ENCODE data around the gene ITPR2. TPM values are rescaled to one million over a fixed set of nuclear protein-coding genes. Genes with fewer than 3 reads are reported as not detected.

ITPR2 gene
- total RNA-seq, 2 experiments from 2014 or later, result 25.6 to 44.7 TPM

DNA sequence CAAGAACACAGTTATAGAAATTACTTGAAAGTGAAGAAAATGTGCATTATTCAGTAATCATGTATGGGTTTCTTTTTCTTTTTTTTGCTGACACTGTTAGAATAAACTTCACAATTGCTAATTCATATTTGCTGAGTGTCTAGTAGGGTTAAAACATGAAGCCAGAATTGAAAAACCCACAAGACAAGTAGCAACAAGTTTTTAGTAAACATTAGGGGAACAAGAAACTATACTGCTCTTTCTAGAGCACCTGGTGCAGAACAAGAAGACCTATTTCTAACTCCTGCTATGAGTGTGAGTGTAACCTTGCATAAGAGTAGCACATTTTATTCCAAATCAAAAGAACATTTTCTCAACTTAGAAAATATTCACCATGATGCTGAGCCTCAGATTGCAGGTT is 83.2 kb downstream of the ITPR2 start:
- CTCF ChIA-PET (ENCODE audit: unreplicated experiment), result no interaction called here
- TF ChIP-seq EZH2phosphoT487 (IDR thresholded peaks at IDR 0.05; ENCODE audit: borderline replicate concordance, low read depth, low read length), result no peak
- TF ChIP-seq, protein P1, sequence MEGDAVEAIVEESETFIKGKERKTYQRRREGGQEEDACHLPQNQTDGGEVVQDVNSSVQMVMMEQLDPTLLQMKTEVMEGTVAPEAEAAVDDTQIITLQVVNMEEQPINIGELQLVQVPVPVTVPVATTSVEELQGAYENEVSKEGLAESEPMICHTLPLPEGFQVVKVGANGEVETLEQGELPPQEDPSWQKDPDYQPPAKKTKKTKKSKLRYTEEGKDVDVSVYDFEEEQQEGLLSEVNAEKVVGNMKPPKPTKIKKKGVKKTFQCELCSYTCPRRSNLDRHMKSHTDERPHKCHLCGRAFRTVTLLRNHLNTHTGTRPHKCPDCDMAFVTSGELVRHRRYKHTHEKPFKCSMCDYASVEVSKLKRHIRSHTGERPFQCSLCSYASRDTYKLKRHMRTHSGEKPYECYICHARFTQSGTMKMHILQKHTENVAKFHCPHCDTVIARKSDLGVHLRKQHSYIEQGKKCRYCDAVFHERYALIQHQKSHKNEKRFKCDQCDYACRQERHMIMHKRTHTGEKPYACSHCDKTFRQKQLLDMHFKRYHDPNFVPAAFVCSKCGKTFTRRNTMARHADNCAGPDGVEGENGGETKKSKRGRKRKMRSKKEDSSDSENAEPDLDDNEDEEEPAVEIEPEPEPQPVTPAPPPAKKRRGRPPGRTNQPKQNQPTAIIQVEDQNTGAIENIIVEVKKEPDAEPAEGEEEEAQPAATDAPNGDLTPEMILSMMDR (conservative IDR thresholded peaks at IDR 0.05; ENCODE audit: low read length), result no peak
- no peaks in the 10 kb centered on the region for H3K9me2 ChIP-seq (ENCODE audit: insufficient read depth, low read length)
- no peak overlapping the region for H3K4me2 ChIP-seq (ENCODE audit: low read length)
- no peak overlapping the region for H3K27ac ChIP-seq (ENCODE audit: low read depth, low read length, poor library complexity, severe bottlenecking)
- POLR2A ChIA-PET, result no interaction called here
- H3K9me3 ChIP-seq (ENCODE audit: low read length), result peaks cover 3% of the 10 kb centered on the region; the same call in 1 of the 2 replicates
- no peaks in the 10 kb centered on the region for H4K20me1 ChIP-seq (ENCODE audit: insufficient read depth, low read length)
- BruUV-seq (replicated peaks), result no TSS peak
- H2AFZ ChIP-seq (ENCODE audit: low read length), result no peak overlapping the region
- H3K36me3 ChIP-seq (ENCODE audit: insufficient read depth, low read length), result no peaks in the 10 kb centered on the region
- H3K79me2 ChIP-seq (ENCODE audit: insufficient read depth, low read depth, low read length), result no peaks in the 10 kb centered on the region
- H3K4me1 ChIP-seq (ENCODE audit: insufficient read depth, low read length, poor library complexity, severe bottlenecking), result no peaks in the 10 kb centered on the region
- no peak overlapping the region for H3K4me3 ChIP-seq (ENCODE audit: low read depth, low read length, poor library complexity, severe bottlenecking)
- intact Hi-C loops (cut with micrococcal nuclease; ENCODE audit: unreplicated experiment), result no loop called here
- DNase-seq (ENCODE audit: low spot score), result no peak

DNA sequence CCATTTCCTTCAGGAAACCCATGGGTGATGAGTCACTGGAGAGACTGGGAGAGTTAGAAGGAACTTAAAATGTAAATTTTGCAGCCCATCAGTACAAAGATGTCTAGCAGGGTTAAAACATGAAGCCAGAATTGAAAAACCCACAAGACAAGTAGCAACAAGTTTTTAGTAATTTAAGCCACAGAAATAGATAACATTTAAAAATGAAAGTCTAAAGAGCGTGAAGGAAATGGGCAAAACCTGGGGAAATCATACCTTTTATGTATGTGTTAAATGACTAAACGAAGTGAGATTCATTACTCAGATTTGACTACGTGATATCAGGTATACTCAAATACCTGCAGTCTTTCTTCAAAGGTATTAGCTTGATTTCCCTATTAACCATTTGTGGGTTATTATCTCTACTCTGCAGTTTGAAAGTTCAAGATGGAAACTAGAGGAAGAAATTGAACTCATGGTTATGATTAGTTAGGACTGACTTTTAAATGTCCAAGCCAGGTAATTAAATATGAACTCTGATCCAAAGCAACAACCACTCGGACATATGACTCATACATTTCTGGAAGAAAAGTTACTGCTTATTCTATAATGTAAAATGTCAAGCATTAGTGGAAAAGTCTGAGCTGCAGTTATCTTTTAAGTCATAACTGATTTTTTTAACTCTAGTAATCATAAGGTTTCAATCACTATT is 84.1 kb downstream of the ITPR2 start:
- intact Hi-C loops (cut with micrococcal nuclease; ENCODE audit: unreplicated experiment), result no loop called here
- DNase-seq (ENCODE audit: low spot score), result no peak
- Histone ChIP-seq H3K36me3 (ENCODE audit: insufficient read depth, low read length) (no peaks in the 10 kb centered on the region), H3K4me1 (ENCODE audit: insufficient read depth, low read length, poor library complexity, severe bottlenecking) (no peaks in the 10 kb centered on the region), H4K20me1 (ENCODE audit: insufficient read depth, low read length) (no peaks in the 10 kb centered on the region), H2AFZ (ENCODE audit: low read length) (no peak overlapping the region), H3K9me2 (ENCODE audit: insufficient read depth, low read length) (no peaks in the 10 kb centered on the region), H3K9me3 (ENCODE audit: low read length) (no peaks in the 10 kb centered on the region), H3K4me2 (ENCODE audit: low read length) (no peak overlapping the region), H3K79me2 (ENCODE audit: insufficient read depth, low read depth, low read length) (no peaks in the 10 kb centered on the region), H3K4me3 (ENCODE audit: low read depth, low read length, poor library complexity, severe bottlenecking) (no peak overlapping the region), H3K27ac (ENCODE audit: low read depth, low read length, poor library complexity, severe bottlenecking) (no peak overlapping the region)
- POLR2A ChIA-PET, result interaction anchor here (0.7 to 1.0 kb wide), 3 partner anchors 14 to 1195 kb away, joined by 3 to 12 read pairs (median 3); no protein-coding TSS in a partner anchor
- TF ChIP-seq, protein P1 (conservative IDR thresholded peaks at IDR 0.05; ENCODE audit: low read length), result no peak
- TF ChIP-seq EZH2phosphoT487 (IDR thresholded peaks at IDR 0.05; ENCODE audit: borderline replicate concordance, low read depth, low read length), result no peak
- CTCF ChIA-PET (ENCODE audit: unreplicated experiment), result no interaction called here
- no TSS peak for BruUV-seq (replicated peaks)

DNA sequence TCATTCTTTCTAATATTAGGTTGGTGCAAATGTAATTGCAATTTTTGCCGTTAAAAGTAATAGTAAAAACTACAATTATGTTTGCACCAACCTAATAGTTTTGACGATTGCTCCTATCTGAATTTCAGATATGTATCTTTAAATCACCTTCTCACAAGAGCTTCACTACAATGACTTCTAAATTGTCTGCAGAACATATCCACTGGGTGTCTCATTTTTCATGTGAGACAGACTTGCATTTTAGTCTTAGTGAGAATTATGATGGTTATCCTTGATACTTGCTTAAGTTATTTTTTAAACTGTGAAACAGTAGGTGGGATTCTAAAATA is 84.6 kb downstream of the ITPR2 start:
- Histone ChIP-seq H3K79me2 (ENCODE audit: insufficient read depth, low read depth, low read length) (no peaks in the 10 kb centered on the region), H3K4me3 (ENCODE audit: low read depth, low read length, poor library complexity, severe bottlenecking) (no peak overlapping the region), H2AFZ (ENCODE audit: low read length) (no peak overlapping the region), H3K36me3 (ENCODE audit: insufficient read depth, low read length) (no peaks in the 10 kb centered on the region), H3K4me2 (ENCODE audit: low read length) (no peak overlapping the region), H3K9me3 (ENCODE audit: low read length) (no peaks in the 10 kb centered on the region), H3K4me1 (ENCODE audit: insufficient read depth, low read length, poor library complexity, severe bottlenecking) (no peaks in the 10 kb centered on the region), H3K27ac (ENCODE audit: low read depth, low read length, poor library complexity, severe bottlenecking) (no peak overlapping the region), H3K9me2 (ENCODE audit: insufficient read depth, low read length) (no peaks in the 10 kb centered on the region), H4K20me1 (ENCODE audit: insufficient read depth, low read length) (no peaks in the 10 kb centered on the region)
- intact Hi-C loops (cut with micrococcal nuclease; ENCODE audit: unreplicated experiment), result no loop called here
- POLR2A ChIA-PET, result interaction anchor here (0.7 to 1.1 kb wide), 4 partner anchors 10 to 1194 kb away, joined by 3 to 12 read pairs (median 3); no protein-coding TSS in a partner anchor
- BruUV-seq (replicated peaks), result no TSS peak
- CTCF ChIA-PET (ENCODE audit: unreplicated experiment), result no interaction called here
- TF ChIP-seq, protein P1 (conservative IDR thresholded peaks at IDR 0.05; ENCODE audit: low read length), result no peak
- TF ChIP-seq EZH2phosphoT487 (IDR thresholded peaks at IDR 0.05; ENCODE audit: borderline replicate concordance, low read depth, low read length), result no peak
- DNase-seq (ENCODE audit: low spot score), result no peak
